Stimulated activated CD8-positive, alpha-beta memory T cell treated with anti-CD3 and anti-CD28 coated beads, Interleukin-4, amount 100 ng/mL, for 4 hours (primary cell): ENCODE data around the gene PRR5.
"Not testable (repeated sequence)": the region's sequence is repeated elsewhere in the genome, so short reads cannot be mapped to it uniquely, and the experiment has no call there.

Experiments used
- DNase-seq, 2 donors: peaks; one replicate each; pipeline ENCODE4 v3.0.0-alpha.2; 2020; ENCODE audit warnings: low read depth in 2 of 2, low spot score in 1 of 2

PRR5 gene, protein sequence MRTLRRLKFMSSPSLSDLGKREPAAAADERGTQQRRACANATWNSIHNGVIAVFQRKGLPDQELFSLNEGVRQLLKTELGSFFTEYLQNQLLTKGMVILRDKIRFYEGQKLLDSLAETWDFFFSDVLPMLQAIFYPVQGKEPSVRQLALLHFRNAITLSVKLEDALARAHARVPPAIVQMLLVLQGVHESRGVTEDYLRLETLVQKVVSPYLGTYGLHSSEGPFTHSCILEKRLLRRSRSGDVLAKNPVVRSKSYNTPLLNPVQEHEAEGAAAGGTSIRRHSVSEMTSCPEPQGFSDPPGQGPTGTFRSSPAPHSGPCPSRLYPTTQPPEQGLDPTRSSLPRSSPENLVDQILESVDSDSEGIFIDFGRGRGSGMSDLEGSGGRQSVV

GRCh38 chr22:44701824-44702478 is at the start of gene PRR5:
Gene PRR5 (plus strand): TSS chr22:44702204. CDS start chr22:44702475, 271 bp downstream.
- DNase-seq: peak; percentile 58 to 67

- not testable (repeated sequence) for DNase-seq
Observed at GRCh38 chr22:44652866-44653265, 49.1 kb upstream of the PRR5 start.

GRCh38 chr22:44658311-44658953 is 43.6 kb upstream of the PRR5 start:
- DNase-seq: no peak

DNA sequence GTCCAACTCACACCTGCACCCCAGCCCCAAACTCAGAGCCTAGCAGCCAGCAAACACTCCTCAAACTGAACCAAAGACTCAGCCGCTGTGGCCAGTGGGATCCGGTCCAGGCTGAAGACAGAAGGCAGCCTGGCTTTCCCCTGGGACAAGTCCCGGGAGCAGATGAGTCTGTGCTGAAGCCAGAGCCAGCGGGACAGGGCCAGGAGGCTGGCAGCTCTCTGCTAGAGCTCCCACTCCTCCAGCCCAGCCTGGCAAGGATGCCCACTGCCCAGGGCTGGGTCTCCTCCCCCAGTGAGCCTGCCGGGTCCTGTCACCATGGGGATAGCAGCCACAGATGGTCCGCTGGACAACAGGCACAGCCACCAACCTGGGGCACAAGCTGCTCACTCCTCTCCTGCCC is 42.9 kb upstream of the PRR5 start:
- DNase-seq: no peak

DNA sequence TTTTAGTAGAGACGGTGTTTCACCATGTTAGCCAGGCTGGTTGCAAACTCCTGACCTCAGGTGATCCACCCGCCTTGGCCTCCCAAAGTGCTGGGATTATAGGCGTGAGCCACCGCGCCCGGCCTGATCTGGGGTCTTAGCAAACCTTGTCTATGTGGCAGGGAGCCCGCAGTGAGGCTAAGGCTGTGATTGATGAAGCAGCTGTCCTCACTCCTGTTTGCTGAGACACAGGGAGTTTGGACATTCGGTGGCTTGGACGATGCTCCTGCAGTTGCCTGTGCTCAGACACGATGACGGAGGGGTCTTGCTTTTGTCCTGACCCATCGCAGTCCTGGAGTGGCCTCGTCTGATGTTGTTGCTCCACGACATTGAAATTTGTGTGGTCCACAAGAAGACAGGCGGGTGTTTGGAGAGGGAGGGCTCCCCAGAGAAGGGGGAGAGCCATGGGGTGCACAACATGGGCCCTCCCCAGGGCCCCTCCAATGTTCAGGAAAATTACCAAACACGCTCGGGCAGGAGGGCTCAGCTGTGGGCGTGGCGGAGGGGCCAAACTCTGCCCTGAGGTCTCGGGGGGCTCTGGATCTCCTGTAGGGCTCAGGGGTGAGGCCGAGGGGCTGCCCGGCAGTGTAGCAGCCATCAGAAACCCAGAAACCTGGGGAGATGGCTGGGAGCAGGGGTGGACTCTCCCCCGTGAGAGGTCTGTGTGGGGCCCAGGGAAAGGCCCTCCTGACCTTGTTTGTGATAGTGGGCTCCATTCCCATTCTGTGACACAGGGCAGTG is 41.8 kb upstream of the PRR5 start:
- DNase-seq: no peak

DNA sequence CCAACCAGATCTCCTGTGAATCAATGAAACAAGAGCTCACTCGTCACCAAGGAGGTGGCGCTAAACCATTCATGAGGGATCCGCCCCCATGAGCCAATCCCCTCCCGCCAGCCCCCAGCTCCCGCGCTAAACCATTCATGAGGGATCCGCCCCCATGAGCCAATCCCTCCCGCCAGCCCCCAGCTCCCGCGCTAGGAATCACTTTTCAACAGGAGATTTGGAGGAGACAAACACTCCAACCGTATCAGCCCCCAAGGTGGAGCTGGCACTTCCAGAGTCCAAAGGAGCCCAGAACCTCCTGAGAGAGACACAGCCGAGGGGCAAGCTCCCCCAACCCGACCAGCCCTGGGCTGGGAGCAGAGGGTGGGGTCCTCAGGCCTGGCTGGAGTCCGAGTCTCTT is 40.9 kb upstream of the PRR5 start:
- DNase-seq: no peak

DNA sequence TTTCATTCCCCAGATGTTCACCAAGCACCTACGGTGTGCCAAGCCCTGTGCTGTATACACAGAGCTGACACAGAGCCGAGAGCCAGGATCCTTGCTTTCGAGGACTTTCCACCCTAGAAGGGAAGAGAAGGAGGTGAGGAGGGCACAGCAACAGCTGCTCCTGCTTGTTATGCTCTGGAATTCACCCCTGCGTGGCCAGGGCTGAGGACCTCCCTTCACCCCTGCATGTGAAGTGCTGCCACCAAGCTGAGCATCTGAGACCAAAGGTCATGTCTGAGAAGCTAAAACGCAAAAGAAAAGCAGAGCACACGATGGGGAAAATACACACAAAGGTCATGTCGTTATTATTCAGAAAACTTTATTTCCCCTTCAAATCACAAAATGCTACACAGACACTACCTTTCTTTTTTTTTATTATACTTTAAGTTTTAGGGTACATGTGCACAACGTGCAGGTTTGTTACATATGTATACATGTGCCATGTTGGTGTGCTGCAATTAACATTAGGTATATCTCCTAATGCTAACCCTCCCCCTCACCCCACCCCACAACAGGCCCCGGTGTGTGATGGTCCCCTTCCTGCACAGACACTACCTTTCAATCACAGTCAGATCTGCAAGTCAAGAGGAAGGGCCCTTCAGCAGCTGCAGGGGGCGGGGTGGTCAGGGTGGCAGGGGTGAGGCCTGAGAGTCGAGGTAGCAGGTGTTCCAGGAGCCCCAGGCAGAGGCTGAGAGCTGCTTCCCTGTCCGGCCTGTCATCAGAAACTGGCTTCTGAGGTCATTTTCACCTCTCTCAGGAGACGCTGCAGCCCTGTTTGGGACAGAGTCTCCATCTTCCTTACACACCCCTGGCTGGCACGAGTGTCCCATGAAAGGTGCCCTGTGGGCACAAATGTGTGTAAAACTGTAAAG is 40.1 kb upstream of the PRR5 start:
- DNase-seq: no peak

- no peak for DNase-seq
Observed at GRCh38 chr22:44663256-44663999, 38.6 kb upstream of the PRR5 start.

DNA sequence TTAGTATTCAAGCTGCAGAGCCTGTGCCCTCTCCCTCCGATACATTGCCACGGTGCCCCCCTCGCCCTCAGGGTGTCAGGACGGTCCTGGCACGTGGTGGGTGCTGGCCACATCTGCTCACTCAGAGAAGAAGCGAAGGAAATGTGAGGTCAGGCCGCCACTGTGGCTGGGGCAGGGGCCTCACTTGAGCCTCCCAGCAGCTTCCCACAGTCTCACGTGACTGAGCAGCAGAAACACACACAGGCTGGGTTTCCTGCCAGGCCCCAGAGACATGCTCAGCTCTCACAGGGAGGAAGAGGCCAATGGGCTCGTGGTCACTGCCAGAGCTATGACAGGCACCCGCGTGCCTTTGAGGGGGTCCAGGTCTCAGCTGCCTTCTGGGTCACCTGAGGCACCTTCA is 37.9 kb upstream of the PRR5 start:
- peak in 1 of 2 donors; percentile 30 for DNase-seq

DNA sequence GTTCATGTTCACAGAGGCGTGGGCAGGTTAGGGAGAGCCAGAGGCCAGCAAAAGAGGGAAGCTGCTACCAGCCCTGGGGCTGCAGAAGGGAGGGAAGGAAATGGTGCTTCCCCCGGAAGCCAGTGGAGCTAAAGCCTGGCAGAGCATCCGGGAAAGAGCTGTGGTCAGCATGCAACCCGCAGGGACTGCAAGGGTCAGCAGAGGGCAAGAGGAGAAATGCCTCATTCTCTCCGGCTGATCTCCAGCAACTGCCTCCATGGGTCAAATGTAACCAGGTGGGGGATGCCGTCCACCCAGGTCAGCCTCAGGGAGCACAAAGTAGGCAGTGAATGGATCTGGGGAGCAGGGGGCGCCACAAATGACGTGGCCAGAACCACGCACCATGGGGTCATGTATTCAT is 36.9 kb upstream of the PRR5 start:
- no peak for DNase-seq

- DNase-seq: no peak
Observed at GRCh38 chr22:44666207-44666585, 35.8 kb upstream of the PRR5 start.

- no peak for DNase-seq
Observed at GRCh38 chr22:44667276-44667675, 34.7 kb upstream of the PRR5 start.

DNA sequence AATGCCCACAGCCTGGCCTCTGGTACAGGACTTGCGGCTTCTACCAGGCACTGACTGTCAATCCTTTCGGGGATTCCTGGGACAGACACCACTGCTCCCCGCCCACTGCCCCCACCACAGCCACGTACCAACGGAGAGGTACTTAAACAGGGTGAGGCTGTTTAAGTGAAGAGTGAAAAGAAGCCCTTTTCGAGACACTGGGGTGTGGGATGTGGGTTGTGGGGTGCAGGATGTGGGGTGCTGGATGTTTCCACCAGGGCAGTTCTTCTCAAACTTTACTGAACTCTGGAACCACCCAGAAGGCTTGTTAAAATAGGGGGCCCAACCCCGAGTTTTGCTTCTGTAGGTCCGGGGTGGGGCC is 34.2 kb upstream of the PRR5 start:
- DNase-seq: peak; percentile 31 to 42

DNA sequence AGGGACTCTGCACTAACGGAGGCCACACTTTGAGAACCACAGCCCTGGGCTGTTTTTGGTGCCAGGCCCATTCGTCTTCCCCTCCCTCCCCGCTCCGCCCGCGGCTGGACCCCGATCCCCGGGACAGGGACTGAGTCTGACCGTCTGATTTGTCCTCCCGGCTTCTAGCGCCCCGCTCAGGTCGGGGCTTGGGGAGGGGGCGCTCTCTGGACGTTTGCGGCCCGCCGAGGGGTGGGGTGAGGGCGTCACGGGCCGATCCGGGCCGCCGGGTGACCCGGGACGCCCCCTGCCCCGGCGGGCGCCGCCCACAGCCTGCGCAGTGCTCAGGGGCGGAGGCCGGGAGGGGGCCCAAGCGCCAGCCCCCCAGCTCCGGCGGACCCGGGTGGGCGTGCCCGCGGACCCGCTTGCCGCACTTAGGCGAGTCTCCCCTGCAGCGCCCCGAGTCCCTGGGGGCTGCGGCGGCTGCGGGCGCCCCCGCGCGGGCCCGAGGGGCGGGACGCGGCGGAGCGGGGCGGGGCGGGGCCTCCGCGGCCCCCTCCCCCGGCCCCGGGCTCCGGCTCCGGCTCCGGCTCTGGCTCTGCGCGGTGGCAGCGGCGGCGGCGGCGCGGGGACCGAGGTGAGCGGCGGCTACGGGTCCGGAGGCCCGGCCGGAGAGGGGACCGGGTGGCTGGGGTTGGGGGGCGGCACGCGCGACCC is 33.7 kb upstream of the PRR5 start:
- DNase-seq: no peak

- DNase-seq: no peak
Observed at GRCh38 chr22:44668886-44669521, 33.0 kb upstream of the PRR5 start.

DNA sequence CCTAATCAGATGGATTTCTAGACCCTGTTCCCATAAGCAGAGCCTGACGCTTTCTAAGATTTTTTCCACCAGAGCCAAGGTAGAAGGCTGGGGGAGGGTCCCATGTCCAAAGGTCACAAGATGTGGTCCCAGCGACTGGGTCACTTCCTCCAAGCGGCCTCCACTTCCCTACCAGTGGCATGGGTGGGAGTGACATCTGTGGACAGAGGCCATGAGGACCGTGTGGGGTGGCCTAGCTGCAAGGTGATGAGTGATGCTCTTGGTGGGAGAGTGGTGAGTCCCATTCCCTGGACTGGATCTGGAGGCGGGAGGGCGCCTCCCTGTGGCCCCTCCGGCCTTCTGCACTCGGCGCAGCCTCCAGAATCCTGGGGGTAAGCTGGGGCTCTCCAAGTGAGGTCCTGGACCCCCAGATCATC is 32.4 kb upstream of the PRR5 start:
- DNase-seq: no peak

GRCh38 chr22:44670220-44670988 is 31.6 kb upstream of the PRR5 start:
- no peak for DNase-seq

GRCh38 chr22:44671742-44672141 is 30.3 kb upstream of the PRR5 start:
- no peak for DNase-seq
